ENCODE measurements around the gene ILKAP. TPM values are rescaled to one million over a fixed set of nuclear protein-coding genes. Genes with fewer than 3 reads are reported as not detected.

Gene ILKAP
- total RNA-seq, 2 donors from 2014 or later: 27.8 to 50.3 TPM

DNA sequence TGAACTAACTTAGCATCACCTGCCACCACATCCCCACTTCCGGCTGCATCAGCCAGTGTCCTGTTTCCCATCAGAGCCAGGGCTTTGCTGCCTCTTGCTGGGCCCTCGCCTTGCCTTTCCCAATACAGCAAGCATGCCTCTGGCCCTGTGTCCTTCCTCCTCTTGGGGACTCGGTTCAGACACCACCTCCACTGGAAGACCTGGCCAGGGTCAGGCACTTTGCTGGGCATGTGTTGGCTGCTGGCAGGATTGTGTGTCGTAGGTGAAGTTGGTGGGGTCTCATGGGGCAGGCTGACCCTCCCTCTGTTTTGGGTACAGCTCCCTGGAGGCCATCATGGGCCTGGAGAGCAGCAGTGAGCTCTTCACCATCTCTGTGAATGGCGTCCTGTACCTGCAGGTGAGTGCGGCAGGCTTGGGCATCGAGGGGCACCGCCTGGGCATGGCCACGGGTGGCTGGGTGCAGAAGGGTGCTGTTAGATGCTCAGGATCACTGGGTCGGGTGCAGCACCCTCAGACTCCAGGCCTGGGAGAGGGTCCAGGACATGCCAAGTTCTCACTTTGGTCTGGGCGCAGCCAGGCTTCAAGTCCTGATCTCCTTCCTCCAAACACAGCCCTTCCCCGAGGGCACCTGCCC, 38.1 kb downstream of the ILKAP start:
- Histone ChIP-seq H3K36me3 (no peaks in the 10 kb centered on the region), H3K27me3 (peaks cover 14% of the 10 kb centered on the region), H3K27ac (no peak overlapping the region), H3K4me1 (peaks cover 2% of the 10 kb centered on the region), H3K9ac (ENCODE audit: low read depth in 2 of 2, low read length in 2 of 2) (no peak overlapping the region), H3K9me3 (no peaks in the 10 kb centered on the region), H3K4me3 (no peak overlapping the region)
- no peak for DNase-seq
- TF ChIP-seq, protein P1, sequence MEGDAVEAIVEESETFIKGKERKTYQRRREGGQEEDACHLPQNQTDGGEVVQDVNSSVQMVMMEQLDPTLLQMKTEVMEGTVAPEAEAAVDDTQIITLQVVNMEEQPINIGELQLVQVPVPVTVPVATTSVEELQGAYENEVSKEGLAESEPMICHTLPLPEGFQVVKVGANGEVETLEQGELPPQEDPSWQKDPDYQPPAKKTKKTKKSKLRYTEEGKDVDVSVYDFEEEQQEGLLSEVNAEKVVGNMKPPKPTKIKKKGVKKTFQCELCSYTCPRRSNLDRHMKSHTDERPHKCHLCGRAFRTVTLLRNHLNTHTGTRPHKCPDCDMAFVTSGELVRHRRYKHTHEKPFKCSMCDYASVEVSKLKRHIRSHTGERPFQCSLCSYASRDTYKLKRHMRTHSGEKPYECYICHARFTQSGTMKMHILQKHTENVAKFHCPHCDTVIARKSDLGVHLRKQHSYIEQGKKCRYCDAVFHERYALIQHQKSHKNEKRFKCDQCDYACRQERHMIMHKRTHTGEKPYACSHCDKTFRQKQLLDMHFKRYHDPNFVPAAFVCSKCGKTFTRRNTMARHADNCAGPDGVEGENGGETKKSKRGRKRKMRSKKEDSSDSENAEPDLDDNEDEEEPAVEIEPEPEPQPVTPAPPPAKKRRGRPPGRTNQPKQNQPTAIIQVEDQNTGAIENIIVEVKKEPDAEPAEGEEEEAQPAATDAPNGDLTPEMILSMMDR (IDR thresholded peaks at IDR 0.05): no peak
- intact Hi-C loops (cut with DNase I): no loop called here

DNA sequence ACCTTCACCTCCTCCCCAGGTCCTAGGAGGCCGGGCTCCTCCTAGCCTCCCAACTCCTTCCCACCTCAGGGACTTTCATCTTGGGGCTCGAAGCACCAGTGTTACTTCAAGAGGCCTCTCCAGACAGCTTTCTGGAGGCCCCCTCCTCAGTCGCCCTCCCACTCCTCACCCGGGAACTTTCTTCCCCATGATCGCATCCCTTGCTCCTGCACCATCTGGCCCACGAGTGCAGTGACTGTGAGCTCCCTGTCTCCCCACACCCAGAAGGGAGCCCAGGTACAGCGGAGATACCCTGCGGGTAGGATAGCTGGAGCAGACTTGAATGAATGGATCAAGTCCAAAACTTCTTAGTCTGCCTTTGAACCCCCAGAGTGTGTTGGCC, 38.6 kb downstream of the ILKAP start:
- DNase-seq: no peak
- no peaks in the 10 kb centered on the region for H3K36me3 ChIP-seq
- H3K27ac ChIP-seq: no peak overlapping the region
- H3K27me3 ChIP-seq: peaks cover 18% of the 10 kb centered on the region
- no peaks in the 10 kb centered on the region for H3K9me3 ChIP-seq
- H3K9ac ChIP-seq (ENCODE audit: low read depth in 2 of 2, low read length in 2 of 2): no peak overlapping the region
- no peak overlapping the region for H3K4me3 ChIP-seq
- H3K4me1 ChIP-seq: peaks cover 2% of the 10 kb centered on the region
- TF ChIP-seq, protein P1 (IDR thresholded peaks at IDR 0.05): no peak
- intact Hi-C loops (cut with DNase I): no loop called here

DNA sequence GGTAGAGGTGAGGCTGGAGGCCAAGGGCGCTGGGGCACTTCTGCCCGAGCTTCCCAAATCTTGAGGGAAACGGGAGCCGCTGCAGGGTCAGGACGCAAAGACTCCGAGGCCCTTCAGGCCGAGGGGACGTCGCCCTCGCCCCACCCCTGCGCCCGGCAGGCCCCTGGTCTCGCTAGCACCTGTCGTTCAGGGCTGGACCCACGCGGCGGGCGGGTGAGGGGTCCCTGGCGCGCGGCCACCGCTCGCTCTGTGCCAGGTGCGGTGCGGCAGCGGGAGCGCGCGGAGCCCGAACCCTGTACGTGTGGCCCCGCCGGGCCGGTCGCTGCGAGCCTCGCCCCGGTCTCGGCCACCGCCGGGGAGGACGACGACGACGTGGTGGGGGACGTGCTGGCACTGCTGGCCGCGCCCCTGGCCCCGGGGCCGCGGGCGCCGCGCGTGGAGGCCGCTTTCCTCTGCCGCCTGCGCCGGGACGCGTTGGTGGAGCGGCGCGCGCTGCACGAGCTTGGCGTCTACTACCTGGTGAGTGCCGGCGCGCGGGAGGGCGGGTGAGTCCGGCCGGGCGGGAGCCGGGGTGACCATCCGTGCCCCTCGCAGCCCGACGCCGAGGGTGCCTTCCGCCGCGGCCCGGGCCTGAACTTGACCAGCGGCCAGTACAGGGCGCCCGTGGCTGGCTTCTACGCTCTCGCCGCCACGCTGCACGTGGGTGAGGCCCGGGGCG, 39.9 kb downstream of the ILKAP start:
- Histone ChIP-seq H3K9ac (ENCODE audit: low read depth in 2 of 2, low read length in 2 of 2) (peak overlapping the region in 1 of 2 donors; percentile 35), H3K9me3 (no peaks in the 10 kb centered on the region), H3K4me1 (no peaks in the 10 kb centered on the region), H3K36me3 (no peaks in the 10 kb centered on the region), H3K27ac (no peak overlapping the region), H3K4me3 (no peak overlapping the region), H3K27me3 (peaks cover 27% of the 10 kb centered on the region)
- TF ChIP-seq, protein P1 (IDR thresholded peaks at IDR 0.05): no peak
- DNase-seq: no peak
- intact Hi-C loops (cut with DNase I): no loop called here

DNA sequence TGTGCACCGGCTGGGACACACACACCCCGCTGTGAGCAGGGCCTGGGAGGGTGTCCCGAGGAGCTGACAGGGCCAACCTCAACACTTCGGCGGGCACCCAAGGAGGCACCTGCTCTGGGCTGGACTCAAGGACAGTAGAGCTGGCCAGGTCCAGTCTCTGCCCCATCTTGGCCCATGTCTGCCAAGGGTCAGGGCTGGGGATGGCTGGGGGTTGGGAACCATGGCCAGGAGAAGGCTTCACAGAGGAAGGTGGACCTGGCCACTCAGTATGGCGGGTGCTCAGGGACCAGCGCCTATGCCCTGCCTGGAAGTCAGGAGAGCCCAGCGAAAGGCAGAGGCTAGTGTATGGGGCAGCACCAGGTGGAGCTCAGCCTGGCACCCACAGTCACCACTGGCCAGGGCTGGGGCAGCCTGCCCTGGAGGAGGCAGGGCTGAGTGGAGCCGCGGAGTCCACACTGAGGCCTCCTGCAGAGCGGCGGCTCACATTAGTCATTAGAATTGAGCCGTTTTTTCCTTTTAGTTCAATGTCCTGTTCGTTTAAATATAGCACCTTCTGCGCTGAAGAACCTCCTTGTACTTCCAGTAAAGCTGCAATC, 40.6 kb downstream of the ILKAP start:
- intact Hi-C loops (cut with DNase I): no loop called here
- TF ChIP-seq, protein P1 (IDR thresholded peaks at IDR 0.05): no peak
- DNase-seq: no peak
- Histone ChIP-seq H3K27me3 (peaks cover 27% of the 10 kb centered on the region), H3K4me3 (no peak overlapping the region), H3K9ac (ENCODE audit: low read depth in 2 of 2, low read length in 2 of 2) (no peak overlapping the region), H3K27ac (no peak overlapping the region), H3K9me3 (no peaks in the 10 kb centered on the region), H3K36me3 (no peaks in the 10 kb centered on the region), H3K4me1 (no peaks in the 10 kb centered on the region)

DNA sequence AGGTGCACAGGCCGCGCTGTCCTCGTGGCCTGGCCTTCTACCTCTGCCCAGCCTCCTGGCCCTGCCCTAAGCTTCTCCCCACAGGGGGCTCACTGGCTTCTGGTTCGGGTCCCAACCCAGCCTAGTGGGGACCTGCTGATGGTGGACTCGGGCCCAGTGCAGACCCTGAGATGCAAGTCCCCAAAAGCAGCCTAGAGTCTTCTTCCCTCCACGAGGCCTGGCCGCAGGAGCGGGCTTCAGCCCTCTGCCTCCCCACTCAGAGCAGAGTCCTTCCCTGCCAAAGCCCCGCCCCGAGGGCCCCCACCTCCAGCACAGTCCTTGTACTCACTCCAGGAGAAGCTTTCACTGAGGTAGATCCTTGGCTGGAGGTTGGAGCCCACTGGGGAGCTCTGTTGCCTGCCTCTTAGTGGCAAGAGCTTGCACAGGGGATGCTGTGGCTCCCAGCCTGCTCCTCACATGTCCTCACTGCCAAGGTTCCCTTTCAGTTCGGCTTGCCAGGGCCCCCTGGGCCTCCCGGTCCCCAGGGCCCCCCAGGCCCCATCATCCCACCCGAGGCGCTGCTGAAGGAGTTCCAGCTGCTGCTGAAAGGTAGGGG, 41.1 kb downstream of the ILKAP start:
- Histone ChIP-seq H3K9ac (ENCODE audit: low read depth in 2 of 2, low read length in 2 of 2) (no peak overlapping the region), H3K4me1 (no peaks in the 10 kb centered on the region), H3K4me3 (no peak overlapping the region), H3K27ac (no peak overlapping the region), H3K27me3 (peaks cover 27% of the 10 kb centered on the region), H3K9me3 (no peaks in the 10 kb centered on the region), H3K36me3 (no peaks in the 10 kb centered on the region)
- intact Hi-C loops (cut with DNase I): no loop called here
- TF ChIP-seq, protein P1 (IDR thresholded peaks at IDR 0.05): no peak
- no peak for DNase-seq

Data from colonic mucosa (tissue), 4 donors.